Measurements from ENCODE around the gene CANT1. TPM values are rescaled to one million over a fixed set of nuclear protein-coding genes. Genes with fewer than 3 reads are reported as not detected.
A peak's percentile ranks its signal among the peaks of the same experiment; 100 is the strongest.

The CANT1 gene
- total and polyA plus RNA-seq, 2 of the 13 experiments (the other 11 are each of a cell fraction or from before 2014, with no cell fraction given) = 34.1 to 42.1 TPM

- TF ChIP-seq ZSCAN31 (CRISPR knock-in tag; IDR thresholded peaks at IDR 0.05; ENCODE audit: low read depth) (peak; percentile 71; the same call in 1 of the 2 replicates), TAF15 (IDR thresholded peaks at IDR 0.05; ENCODE audit: low read depth, low read length, poor library complexity, severe bottlenecking) (no peak), GMEB2 (CRISPR knock-in tag; IDR thresholded peaks at IDR 0.05; ENCODE audit: low read depth) (no peak), ZNF180 (CRISPR knock-in tag; IDR thresholded peaks at IDR 0.05; ENCODE audit: borderline replicate concordance, low read depth) (no peak), PPARG (CRISPR knock-in tag; conservative IDR thresholded peaks at IDR 0.05) (no peak; the same call in 1 of the 2 replicates), HOXA3 (CRISPR knock-in tag; IDR thresholded peaks at IDR 0.05) (no peak; the same call in 1 of the 2 replicates), FOXO1 (CRISPR knock-in tag; IDR thresholded peaks at IDR 0.05) (peak; percentile 40; the same call in 1 of the 2 replicates), ZNF780A (CRISPR knock-in tag; IDR thresholded peaks at IDR 0.05) (peak; percentile 75; the same call in 1 of the 2 replicates), TBP (CRISPR knock-in tag; IDR thresholded peaks at IDR 0.05) (no peak), ONECUT2 (CRISPR knock-in tag; IDR thresholded peaks at IDR 0.05) (no peak), ZNF710 (CRISPR knock-in tag; IDR thresholded peaks at IDR 0.05; ENCODE audit: borderline replicate concordance) (peak; percentile 91), PITX1 (CRISPR knock-in tag; IDR thresholded peaks at IDR 0.05) (no peak), ZNF431 (CRISPR knock-in tag; IDR thresholded peaks at IDR 0.05; ENCODE audit: borderline replicate concordance, low read depth) (no peak; the same call in 1 of the 2 replicates), ZKSCAN1 (IDR thresholded peaks at IDR 0.05; ENCODE audit: low read length) (0 out of 2 replicates have a peak, but pooled peaks have one; percentile 5), MAF1 (CRISPR knock-in tag; IDR thresholded peaks at IDR 0.05; ENCODE audit: borderline replicate concordance) (0 out of 2 replicates have a peak, but pooled peaks have one; percentile 26), PHF21A (CRISPR knock-in tag; IDR thresholded peaks at IDR 0.05) (no peak), CHD4 (IDR thresholded peaks at IDR 0.05; ENCODE audit: borderline replicate concordance, low read length) (peak; percentile 89; the same call in 1 of the 2 replicates), ATF1 (CRISPR knock-in tag; IDR thresholded peaks at IDR 0.05) (no peak), ZNF329 (CRISPR knock-in tag; IDR thresholded peaks at IDR 0.05; ENCODE audit: low read depth) (no peak), KDM1A (CRISPR knock-in tag; IDR thresholded peaks at IDR 0.05) (no peak; the same call in 1 of the 2 replicates), THAP11 (CRISPR knock-in tag; IDR thresholded peaks at IDR 0.05) (peak; percentile 41; the same call in 1 of the 2 replicates), ZNF253 (CRISPR knock-in tag; IDR thresholded peaks at IDR 0.05; ENCODE audit: borderline replicate concordance) (no peak), AKAP8 (CRISPR knock-in tag; IDR thresholded peaks at IDR 0.05) (no peak), HOXA9 (CRISPR knock-in tag; IDR thresholded peaks at IDR 0.05; ENCODE audit: borderline replicate concordance) (no peak)
- TF ChIP-seq, protein P1, sequence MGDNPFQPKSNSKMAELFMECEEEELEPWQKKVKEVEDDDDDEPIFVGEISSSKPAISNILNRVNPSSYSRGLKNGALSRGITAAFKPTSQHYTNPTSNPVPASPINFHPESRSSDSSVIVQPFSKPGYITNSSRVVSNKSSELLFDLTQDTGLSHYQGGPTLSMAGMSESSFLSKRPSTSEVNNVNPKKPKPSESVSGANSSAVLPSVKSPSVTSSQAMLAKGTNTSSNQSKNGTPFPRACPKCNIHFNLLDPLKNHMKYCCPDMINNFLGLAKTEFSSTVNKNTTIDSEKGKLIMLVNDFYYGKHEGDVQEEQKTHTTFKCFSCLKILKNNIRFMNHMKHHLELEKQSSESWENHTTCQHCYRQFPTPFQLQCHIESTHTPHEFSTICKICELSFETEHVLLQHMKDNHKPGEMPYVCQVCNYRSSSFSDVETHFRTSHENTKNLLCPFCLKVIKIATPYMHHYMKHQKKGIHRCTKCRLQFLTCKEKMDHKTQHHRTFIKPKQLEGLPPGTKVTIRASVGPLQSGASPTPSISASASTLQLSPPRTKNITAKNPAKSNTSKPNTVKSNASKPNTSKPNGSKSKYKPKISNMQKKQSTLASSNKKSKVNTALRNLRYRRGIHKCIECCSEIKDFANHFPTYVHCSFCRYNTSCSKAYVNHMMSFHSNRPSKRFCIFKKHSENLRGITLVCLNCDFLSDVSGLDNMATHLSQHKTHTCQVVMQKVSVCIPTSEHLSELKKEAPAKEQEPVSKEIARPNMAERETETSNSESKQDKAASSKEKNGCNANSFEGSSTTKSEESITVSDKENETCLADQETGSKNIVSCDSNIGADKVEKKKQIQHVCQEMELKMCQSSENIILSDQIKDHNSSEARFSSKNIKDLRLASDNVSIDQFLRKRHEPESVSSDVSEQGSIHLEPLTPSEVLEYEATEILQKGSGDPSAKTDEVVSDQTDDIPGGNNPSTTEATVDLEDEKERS (CRISPR knock-in tag; IDR thresholded peaks at IDR 0.05) = 0 out of 2 replicates have a peak, but pooled peaks have one; percentile 9
Observed at GRCh38 chr17:79027274-79027924, 17.8 kb upstream of the CANT1 start (continued).
